ENCODE results near the gene GSPT1.
"Not testable (repeated sequence)": the region's sequence is repeated elsewhere in the genome, so short reads cannot be mapped to it uniquely, and the experiment has no call there.

GSPT1 gene

DNA sequence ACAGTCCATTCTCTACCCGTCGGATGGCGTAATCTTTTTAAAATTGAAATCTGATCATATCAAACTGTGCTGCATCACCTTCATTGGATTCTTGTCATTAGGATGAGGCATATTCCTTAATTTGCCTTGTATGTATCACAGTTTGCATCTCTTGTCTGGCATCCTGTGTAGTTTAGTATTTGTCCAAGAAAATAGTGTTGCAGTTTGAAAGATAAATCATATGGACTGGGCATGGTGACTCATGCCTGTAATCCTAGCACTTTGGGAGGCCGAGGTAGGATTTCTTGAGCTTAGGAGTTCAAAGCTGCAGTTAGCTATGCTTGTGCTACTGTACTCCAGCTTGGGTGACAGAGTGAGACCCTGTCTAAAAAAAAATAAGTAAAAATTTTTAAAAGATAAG lies 58.6 kb downstream of the GSPT1 start:
- peak; percentile 12 for DNase-seq (ENCODE audit: low spot score)

DNA sequence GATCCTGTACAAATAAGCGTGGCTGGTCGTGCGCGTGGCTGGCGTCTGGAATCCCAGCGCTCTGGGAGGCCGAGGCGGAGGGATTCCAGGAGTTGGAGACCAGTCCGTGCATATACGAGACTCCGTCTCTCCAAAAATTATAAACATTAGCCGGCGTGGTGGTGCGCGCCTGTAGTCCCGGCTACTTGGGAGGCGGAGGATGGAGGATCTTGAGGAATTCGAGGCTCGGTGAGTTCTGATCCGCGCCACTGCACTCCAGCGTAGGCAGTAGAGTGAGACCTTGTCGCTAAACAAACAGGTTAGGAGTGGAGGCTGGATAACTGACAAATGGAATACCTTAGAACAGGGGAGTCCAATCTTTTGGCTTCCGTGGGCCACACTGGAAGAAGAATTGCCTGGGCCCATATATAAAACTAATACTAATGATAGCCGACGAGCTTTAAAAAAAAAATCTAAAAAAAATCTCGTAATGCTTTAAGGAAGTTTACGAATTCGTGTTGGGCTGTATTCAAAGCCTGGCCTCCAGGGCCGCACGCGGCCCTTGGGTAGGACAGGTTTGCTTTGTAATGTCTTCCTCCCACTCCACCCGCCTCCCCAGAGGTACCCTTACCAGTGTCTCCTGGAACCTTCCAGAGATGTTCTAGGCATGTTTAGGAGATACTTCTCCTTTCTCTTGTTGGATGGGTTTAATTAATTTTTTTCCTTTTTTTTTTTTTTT lies 63.5 kb downstream of the GSPT1 start:
- no peak for DNase-seq (ENCODE audit: low spot score)

DNA sequence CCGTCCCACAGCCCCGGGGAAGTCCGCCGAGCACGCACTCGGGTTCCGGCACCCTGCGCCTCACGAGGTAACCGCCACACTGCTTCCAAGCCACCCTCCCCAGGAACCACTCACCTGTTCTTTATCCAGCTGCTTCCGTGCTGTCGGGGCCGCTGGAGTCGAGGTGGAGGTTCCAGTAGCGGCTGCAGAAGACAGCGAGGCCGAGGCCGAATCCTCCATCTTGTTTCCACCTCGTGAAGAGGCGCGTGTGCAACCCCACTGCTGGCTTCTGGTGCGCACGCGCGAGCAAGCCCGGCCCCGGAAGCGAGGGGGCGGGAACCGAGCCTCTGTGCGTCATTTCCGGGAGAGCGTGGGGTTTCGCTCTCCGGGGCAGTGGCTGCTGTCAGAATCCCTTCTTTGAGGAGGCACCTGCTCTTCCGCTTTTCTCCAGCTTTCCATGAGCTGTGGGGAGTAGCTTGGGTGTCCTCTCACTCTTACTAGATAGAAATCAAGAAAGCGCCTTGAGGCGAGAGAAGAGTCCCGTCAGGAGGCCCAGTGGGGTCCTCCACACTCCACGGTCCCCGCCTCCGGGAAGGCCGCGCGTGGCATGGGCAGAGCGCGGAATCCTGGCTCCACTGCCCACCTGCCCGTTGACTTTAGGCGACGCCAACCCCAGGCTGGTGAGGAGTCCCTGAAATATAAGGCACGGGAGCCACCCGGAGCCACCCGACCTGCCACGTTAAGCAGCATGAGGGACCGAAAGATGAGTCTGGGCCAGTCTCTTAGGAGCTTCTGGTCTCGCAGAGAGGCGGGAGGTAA lies 64.3 kb downstream of the GSPT1 start, which contains the start of gene RSL1D1:
Gene RSL1D1, minus strand, starts transcription at position 249 of the 798 bp plus-strand sequence. Its CDS starts 30 bp downstream, at position 219.
- peak; percentile 99 for DNase-seq (ENCODE audit: low spot score)

DNA sequence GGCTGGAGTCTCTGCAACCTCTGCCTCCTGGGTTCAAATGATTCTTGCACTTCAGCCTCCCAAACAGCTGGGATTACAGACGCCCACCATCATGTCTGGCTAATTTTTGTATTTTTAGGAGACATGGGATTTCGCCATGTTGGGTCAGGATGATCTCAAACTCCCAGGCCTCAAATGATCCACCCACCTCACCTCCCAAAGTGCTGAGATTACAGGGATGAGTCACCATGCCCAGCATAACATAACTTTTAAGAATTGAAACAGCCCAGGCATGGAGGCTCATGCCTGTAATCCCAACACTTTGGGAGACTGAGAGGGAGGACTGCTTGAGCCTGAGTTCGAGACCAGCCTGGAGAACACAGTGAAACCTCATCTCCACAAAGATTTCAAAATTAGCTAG lies 66.9 kb downstream of the GSPT1 start:
- DNase-seq (ENCODE audit: low spot score), result no peak

DNA sequence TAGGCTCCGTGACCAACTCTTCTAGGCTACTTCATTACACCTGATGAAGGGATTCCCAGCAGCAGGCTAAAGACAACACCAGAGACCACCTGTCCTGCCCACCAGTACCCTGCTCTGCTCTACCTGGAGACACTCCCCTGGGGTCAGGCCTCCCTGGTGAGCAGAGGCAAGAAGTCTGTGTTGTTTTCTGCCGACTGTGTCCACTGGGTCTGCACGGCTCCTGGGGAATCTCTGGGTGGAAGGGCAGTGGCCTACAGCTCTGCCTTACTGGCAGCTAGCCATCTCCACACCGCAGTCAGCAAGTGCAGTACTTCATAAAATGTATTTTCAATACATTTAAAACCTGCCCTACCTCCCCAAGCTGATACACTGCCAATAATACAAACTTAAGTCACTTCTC lies 71.3 kb downstream of the GSPT1 start:
- DNase-seq (ENCODE audit: low spot score), result no peak

DNA sequence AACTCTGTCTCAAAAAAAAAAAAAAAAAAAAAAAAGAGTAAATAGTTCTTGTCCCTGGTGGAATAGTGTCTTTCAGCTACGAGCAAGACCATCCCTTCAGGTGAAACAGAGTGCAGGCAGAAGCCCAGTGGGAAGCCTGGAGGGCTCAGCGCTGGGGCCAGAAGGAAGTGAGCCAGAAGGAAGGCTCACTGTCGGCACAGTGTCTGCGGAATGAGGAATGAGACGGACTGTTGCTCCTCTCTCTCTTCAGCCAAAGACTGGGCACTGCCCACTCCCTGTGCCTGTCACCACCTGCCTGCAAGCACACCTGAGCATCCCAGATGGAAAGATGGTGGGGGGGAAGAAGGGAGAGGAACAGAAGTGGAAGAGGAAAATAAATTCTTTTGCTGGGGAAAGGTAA lies 71.9 kb downstream of the GSPT1 start:
- DNase-seq (ENCODE audit: low spot score), result no peak

DNA sequence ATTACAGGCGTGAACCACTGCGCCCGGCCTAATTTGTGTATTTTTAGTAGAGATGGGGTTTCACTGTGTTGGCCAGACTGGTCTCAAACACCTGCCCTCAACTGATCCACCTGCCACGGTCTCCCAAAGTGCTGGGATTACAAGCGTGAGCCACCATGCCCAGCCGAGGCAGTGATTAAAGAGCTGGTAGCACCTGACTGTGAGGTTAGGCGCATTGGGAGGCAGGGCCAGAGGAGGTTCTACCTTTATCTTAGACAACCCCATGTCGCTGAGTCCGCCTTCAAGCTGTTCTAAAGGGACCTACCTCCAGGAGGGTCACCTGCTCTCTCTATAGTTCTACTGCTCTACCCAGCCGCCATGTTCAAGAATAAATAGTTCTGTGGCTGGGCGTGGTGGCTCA lies 72.5 kb downstream of the GSPT1 start:
- DNase-seq (ENCODE audit: low spot score), result no peak

DNA sequence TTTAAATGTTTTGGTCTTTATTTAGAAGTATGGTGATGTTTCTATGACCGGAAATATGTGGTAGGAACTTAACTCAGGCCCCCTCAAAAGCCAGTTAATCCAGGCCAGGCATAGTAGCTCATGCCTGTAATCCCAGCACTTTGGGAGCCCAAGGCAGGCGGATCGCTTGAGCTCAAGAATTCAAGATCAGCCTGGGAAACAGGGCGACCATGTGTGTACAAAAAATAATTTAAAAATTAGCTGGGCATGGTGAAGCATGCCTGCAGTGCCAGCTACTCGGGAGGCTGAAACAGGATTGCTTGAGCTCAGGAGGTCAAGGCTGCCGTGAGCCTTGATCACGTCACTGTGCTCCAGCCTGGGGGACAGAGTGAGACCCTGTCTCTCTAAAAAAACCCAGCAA lies 74.7 kb downstream of the GSPT1 start:
- DNase-seq (ENCODE audit: low spot score), result no peak

DNA sequence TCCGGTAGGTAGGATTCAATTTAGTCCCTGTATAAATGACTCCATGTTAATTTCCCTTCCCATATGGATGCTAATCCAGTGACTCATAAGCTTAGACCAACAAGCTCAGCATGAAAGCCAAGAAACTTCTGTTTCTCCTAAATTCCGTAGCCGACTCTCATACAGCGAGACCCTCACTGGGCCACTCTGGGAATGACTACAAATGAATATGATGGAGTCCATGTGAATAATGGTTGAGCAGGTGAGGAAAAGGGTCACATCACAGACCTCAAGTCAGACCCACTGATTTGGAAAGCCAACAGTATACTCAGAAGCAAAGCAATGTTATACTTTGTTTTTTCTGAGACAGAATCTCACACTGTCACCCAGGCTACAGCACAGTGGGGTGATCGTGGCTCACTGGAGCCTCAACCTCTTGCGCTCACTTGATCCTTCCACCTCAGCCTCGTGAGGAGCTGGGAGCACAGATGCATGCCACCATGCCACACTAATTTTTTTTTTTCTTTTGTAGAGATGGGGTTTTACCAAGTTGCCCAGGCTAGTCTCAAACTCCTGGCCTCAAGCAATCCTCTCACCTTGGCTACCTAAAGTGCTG lies 79.0 kb downstream of the GSPT1 start:
- peak; percentile 59 for DNase-seq (ENCODE audit: low spot score)

DNA sequence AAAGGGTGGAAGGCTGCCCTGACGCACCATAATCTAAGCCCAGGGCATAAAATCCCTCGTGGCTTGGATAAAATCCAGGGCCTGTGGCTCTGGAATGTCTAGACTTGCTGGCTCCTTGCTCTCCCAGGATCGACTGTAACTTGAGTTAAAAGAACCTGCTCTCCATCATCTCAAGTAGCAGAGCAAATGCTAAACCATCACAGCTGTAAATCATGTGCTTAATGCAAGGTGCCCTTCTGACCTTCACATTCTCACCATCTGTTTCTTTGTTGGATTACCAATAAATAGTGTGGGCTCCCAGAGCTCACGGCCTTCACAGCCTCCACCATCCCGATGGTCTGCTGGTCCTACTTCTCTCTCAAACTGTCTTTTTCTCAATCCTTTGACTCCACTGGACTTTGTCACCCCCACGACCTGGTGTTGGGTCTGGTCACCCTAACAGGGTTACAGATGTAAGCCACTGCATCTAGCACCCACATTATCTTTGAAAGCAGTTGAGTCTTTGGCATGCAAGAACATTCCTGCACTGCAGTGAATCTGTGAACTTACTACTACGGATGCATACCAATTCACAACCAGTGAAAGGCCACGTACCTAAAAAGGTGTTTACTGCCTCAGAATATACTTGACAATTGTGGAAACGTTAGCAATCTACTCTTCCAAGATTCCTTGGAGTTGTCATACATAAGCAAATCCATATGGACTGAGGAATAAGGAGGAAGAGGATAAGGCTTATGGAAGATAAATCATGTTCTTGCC lies 79.7 kb downstream of the GSPT1 start:
- no peak for DNase-seq (ENCODE audit: low spot score)

DNA sequence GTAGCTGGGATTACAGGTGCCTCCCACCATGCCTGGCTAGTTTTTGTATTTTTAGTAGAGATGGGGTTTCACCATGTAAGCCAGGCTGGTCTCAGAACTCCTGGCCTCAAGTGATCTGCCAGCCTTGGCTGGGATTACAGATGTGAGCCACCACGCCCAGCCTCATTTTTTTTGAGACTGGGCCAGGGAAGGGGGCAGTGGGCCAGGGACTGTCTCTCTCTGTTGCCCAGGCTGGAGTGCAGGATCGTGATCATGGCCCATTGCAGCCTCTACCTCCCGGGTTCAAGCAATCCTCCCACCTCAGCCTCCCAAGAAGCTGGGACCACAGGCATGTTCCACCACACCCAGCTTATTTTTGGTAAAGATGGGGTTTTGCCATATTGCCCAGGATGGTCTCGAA lies 80.4 kb downstream of the GSPT1 start:
- no peak for DNase-seq (ENCODE audit: low spot score)

DNA sequence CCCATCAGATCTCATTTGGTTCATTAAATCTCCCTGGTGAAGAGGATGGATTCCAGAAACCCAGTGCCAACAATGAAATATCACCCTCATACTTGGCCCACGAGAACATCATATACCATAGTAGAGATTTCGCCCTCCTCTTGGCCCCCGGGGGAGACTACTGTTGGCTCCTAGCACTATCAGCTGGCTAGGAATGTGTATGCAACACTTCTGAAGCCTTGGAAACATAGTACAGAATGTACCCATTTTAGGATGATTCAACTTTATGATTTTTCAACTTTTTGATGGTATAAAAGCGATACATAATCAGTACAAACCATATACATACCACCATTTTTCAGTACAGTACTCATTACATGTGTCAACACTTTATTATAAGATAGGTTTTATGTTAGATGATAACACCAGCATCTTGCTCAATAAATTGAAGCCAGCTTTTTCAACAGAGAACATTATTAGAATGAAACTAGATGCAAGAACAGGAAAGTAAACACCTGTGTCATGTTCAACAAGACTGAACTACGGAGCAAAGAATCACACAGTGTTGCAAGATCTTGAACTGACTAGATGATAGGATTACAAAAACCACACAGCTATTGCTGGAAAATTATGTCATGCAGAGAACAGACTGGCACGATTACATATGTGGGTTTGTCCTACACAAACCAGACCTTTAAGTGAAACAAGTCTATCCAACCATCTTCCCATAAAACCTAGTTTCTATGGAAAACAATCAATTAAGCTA lies 81.6 kb downstream of the GSPT1 start:
- DNase-seq (ENCODE audit: low spot score), result peak; percentile 37

DNA sequence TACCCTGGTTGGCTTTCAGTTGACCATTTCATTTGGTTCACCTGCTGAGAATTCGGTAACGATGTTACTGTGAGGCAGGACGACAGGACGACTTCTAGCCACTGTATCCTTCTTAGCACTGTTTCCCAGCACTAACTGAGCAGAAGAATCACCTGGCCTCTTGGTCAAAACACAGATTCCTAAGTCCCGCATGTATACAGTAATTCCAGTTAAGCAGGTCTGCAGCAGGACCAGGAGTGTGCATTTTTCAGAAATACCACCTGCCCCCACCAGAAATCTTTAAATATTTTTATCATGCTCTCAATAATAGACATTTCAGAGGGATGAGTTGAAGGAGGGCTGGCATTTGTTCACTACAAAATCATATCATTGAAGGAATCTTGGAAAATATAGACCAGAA lies 87.1 kb downstream of the GSPT1 start:
- DNase-seq (ENCODE audit: low spot score), result no peak

DNA sequence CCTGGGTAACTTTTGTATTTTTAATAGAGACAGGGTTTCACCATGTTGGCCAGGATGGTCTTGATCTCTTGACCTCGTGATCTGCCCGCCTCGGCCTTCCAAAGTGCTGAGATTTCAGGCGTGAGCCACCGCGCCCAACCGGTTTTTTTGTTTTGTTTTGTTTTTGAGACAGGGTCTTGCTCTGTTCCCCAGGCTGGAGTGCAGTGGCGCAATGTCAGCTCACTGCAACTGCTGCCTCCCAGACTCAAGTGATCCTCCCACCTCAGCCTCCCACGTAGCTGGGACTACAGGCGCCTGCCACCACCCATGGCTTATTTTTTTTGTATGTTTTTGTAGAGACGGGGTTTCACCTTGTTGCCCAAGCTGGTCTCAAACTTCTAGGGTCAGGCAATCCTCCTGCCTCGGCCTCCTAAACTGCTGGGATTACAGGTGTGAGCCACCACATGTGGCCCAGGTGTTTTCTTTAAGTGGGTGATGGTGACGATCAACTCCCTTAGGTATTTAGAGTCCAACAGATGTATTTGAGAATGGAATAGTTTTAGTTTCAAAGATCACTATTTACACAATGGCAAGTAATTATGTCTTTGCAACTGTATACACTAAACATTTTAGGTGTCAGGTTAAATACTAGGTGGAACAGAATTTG lies 90.1 kb downstream of the GSPT1 start:
- DNase-seq (ENCODE audit: low spot score), result not testable (repeated sequence)

DNA sequence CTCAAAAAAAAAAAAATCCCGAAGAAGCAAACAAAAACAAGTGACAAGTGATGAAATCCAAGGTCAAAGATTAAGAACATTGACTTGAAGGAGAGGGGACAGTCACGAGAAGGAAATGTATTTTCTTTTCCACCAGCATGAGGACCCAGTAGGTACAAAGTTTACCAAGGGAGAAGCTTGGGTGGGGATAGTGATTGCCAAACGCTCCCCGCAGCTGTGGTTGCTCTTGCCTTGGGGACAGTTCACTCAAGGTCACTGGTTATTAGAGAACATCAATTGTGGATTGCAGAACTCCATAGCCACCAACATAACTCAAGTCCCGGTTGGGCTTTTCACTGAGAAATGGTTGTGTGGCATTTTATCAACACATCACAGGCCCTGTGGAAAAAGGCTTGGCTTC lies 91.4 kb downstream of the GSPT1 start:
- DNase-seq (ENCODE audit: low spot score), result no peak

DNA sequence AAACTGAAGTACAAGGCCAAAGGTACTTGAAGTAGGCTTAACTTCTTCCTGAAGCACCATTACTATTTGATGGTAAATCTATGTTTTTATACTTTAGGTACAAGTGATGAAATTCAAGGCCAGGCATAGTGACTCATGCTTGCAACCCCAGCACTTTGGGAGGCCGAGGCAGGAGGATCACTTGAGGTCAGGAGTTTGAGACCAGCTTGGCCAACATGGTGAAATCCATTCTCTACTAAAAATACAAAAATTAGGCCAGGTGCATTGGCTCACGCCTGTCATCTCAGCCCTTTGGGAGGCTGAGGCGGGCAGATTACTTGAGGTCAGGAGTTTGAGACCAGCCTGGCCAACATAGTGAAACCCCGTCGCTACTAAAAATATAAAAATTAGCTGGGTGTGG lies 92.1 kb downstream of the GSPT1 start:
- not testable (repeated sequence) for DNase-seq (ENCODE audit: low spot score)

DNA sequence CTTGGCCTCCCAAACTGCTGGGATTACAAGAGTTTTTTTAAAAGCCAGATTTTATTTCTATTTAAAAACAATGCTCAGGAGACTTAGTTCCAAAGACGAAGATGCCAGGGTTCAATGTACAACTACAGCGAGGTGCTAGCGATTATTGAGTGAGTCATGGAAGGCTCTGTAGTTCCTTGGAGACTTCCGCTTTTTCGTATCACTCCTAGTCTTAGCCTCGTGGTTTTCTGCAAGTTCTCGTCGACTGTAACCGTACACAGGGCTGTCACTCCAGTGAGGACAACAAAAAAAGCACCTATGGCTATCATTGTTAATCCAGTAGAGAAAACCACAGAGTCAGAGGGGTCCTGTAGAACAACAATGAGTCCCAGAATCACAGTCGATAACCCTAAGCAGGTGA lies 96.0 kb downstream of the GSPT1 start:
- no peak for DNase-seq (ENCODE audit: low spot score)

DNA sequence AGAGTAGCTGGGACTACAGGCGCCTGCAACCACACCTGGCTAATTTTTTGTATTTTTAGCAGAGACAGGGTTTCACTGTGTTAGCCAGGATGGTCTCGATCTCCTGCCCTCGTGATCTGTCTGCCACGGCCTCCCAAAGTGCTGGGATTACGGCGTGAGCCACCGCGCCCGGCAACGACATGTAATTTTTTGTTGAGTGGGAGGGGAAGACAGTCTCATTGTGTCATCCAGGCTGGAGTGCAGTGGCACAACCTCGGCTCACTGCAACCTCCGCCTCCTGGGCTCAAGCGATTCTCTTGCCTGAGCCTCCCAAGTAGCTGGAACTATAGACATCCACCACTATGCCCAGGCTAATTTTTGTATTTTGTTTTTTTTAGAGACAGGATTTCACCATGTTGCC lies 96.8 kb downstream of the GSPT1 start:
- not testable (repeated sequence) for DNase-seq (ENCODE audit: low spot score)

Measured in AG08396 (cell line).